PC-9 (cell line): Measurements from ENCODE around the gene CLIC5. TPM values are rescaled to one million over a fixed set of nuclear protein-coding genes. Genes with fewer than 3 reads are reported as not detected.

ENCODE experiments used
- BruUV-seq: library from RNA; stranded (reverse); fragments of 400-500 nt; replicated peaks from 2 replicates; lab custom pipeline; 2021; lab: Mats Ljungman, UMichigan
- CTCF ChIA-PET: fragments of 300-600 bp; sonication (Branson Sonifier 250); formaldehyde crosslinking; loops from one replicate; lab custom pipeline; 2022; ENCODE audit warnings: antibody characterized with exemption; lab: Charles Lee
- POLR2A ChIA-PET: fragments of 300-600 bp; sonication (Branson Sonifier 250); formaldehyde crosslinking; loops from one replicate; lab custom pipeline; 2022; ENCODE audit warnings: antibody characterized with exemption; ENCODE audit not compliant: unreplicated experiment; lab: Charles Lee
- DNase-seq, 2 experiments: peaks; one replicate each; pipeline versions ENCODE4 v3.0.0 to v3.0.0-alpha.2; 2015 to 2022; ENCODE audit warnings: mixed read lengths in 1 of 2
- H2AFZ ChIP-seq: fragments of 200-600 bp; sonication (generic); 2 replicates; pipeline ENCODE4 v1.8.1; 2017; ENCODE audit warnings: antibody characterized with exemption
- H3F3A ChIP-seq: fragments of 200-600 bp; sonication (generic); 2 replicates; pipeline ENCODE4 v1.8.1; 2017; ENCODE audit warnings: antibody characterized with exemption, mild to moderate bottlenecking, low read depth; ENCODE audit not compliant: insufficient read depth
- H3K27ac ChIP-seq: fragments of 200-600 bp; sonication (generic); 2 replicates; pipeline ENCODE4 v1.6.1; 2016; ENCODE audit warnings: mixed run types
- H3K27me3 ChIP-seq: fragments of 200-600 bp; sonication (generic); 2 replicates; pipeline ENCODE4 v1.6.1; 2016; ENCODE audit warnings: low read depth, mixed run types; ENCODE audit not compliant: insufficient read depth
- H3K36me3 ChIP-seq: fragments of 200-600 bp; sonication (generic); 2 replicates; pipeline ENCODE4 v1.6.1; 2016; ENCODE audit warnings: low read depth, mixed run types
- H3K4me1 ChIP-seq: fragments of 200-600 bp; sonication (generic); replicated peaks from 2 replicates; pipeline ENCODE4 v1.6.1; 2016; ENCODE audit warnings: mixed run types; ENCODE audit not compliant: insufficient read depth
- H3K4me2 ChIP-seq: fragments of 200-600 bp; sonication (generic); 2 replicates; pipeline ENCODE4 v1.6.1; 2017; ENCODE audit warnings: mixed run types
- H3K4me3 ChIP-seq: fragments of 200-600 bp; sonication (generic); 2 replicates; pipeline ENCODE4 v1.6.1; 2016; ENCODE audit warnings: mixed run types
- H3K79me2 ChIP-seq: fragments of 200-600 bp; sonication (generic); 2 replicates; pipeline ENCODE4 v1.6.1; 2017; ENCODE audit warnings: low read depth, mixed run types
- H3K9me2 ChIP-seq: fragments of 200-600 bp; sonication (generic); 2 replicates; pipeline ENCODE4 v1.8.1; 2017; ENCODE audit warnings: mild to moderate bottlenecking; ENCODE audit not compliant: insufficient read depth
- H3K9me3 ChIP-seq: fragments of 200-600 bp; sonication (generic); 2 replicates; pipeline ENCODE4 v1.8.1; 2016; ENCODE audit warnings: low read depth; ENCODE audit not compliant: insufficient read depth
- H4K20me1 ChIP-seq: fragments of 200-600 bp; sonication (generic); 2 replicates; pipeline ENCODE4 v1.8.1; 2017; ENCODE audit not compliant: insufficient read depth
- EZH2 ChIP-seq: fragments of 200-600 bp; sonication (generic); IDR thresholded peaks from 2 replicates; pipeline ENCODE4 v1.8.0; 2017; ENCODE audit warnings: antibody characterized with exemption, low read depth
- intact Hi-C: fragments of 100-400 bp; cut with micrococcal nuclease; formaldehyde crosslinking; loops from one replicate; pipeline ENCODE4 v1.10.0; 2022; ENCODE audit not compliant: unreplicated experiment
- total RNA-seq: library from RNA; stranded (reverse); gene quantifications from 2 replicates; pipeline ENCODE4 v1.2.3, GENCODE V29; 2021
- TF ChIP-seq, protein P1 (sequence below): fragments of 200-600 bp; sonication (generic); conservative IDR thresholded peaks from 2 replicates; pipeline ENCODE4 v1.6.1; 2017; ENCODE audit warnings: mixed run types, antibody characterized with exemption, mild to moderate bottlenecking, moderate library complexity

CLIC5 gene
- total RNA-seq, 1 experiment from 2014 or later = 2.0 TPM

DNA sequence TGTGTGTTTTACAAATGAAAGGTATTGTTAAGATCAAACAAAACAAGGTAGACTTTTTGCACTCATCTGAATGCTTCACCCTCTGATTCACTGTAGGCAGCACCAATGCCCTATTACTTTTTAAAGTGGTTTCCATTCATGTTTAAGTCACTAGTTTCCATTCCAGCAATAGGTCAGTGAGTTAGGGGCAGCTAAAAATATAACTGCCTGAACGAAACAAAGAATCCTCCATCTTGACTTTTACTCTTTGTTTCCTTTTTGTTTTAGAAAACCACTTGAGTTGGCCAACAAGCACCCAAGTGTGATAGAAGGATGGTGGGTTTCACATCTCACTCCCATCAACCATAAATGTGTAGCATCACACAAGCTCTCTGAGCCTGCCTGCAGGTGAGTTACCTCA lies 25.5 kb downstream of the CLIC5 start:
- H3K27ac ChIP-seq = no peak overlapping the region
- intact Hi-C loops = no loop called here
- no peaks in the 10 kb centered on the region for H3K9me3 ChIP-seq
- no peak for TF ChIP-seq EZH2
- TF ChIP-seq, protein P1, sequence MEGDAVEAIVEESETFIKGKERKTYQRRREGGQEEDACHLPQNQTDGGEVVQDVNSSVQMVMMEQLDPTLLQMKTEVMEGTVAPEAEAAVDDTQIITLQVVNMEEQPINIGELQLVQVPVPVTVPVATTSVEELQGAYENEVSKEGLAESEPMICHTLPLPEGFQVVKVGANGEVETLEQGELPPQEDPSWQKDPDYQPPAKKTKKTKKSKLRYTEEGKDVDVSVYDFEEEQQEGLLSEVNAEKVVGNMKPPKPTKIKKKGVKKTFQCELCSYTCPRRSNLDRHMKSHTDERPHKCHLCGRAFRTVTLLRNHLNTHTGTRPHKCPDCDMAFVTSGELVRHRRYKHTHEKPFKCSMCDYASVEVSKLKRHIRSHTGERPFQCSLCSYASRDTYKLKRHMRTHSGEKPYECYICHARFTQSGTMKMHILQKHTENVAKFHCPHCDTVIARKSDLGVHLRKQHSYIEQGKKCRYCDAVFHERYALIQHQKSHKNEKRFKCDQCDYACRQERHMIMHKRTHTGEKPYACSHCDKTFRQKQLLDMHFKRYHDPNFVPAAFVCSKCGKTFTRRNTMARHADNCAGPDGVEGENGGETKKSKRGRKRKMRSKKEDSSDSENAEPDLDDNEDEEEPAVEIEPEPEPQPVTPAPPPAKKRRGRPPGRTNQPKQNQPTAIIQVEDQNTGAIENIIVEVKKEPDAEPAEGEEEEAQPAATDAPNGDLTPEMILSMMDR = no peak
- no peaks in the 10 kb centered on the region for H3K27me3 ChIP-seq
- no peaks in the 10 kb centered on the region for H4K20me1 ChIP-seq
- no peak overlapping the region for H2AFZ ChIP-seq
- ChIA-PET POLR2A (no interaction called here), CTCF (no interaction called here)
- no peaks in the 10 kb centered on the region for H3K9me2 ChIP-seq
- H3K79me2 ChIP-seq = no peaks in the 10 kb centered on the region
- BruUV-seq = no TSS peak
- no peak for DNase-seq
- H3K36me3 ChIP-seq = no peaks in the 10 kb centered on the region
- H3K4me1 ChIP-seq = no peaks in the 10 kb centered on the region
- no peaks in the 10 kb centered on the region for H3F3A ChIP-seq
- no peak overlapping the region for H3K4me2 ChIP-seq
- H3K4me3 ChIP-seq = no peak overlapping the region

GRCh38 chr6:45988635-45989034 lies 27.0 kb downstream of the CLIC5 start:
- CTCF ChIA-PET = no interaction called here
- intact Hi-C loops = no loop called here

DNA sequence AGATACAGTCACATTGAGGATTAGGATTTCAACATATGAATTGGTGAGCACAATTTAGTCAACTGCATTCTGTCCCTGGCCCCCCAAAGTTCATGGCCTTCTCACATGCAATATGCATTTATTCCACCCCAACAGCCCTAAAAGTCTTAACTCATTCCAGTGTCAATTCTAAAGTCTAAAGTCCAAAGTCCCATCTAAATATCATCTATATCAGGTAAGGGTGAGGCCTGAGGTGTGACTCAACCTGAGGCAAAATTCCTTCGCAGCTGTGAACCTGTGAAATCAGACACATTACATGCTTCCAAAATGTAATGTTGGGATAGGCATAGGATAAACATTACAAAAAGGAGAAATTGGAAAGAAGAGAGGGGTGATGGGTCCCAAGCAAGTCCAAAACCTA lies 27.8 kb downstream of the CLIC5 start:
- TF ChIP-seq, protein P1 = no peak
- TF ChIP-seq EZH2 = no peak
- no TSS peak for BruUV-seq
- no peaks in the 10 kb centered on the region for H3K27me3 ChIP-seq
- ChIA-PET CTCF (no interaction called here), POLR2A (no interaction called here)
- no peaks in the 10 kb centered on the region for H3K79me2 ChIP-seq
- no peaks in the 10 kb centered on the region for H3K9me2 ChIP-seq
- H3K4me3 ChIP-seq = no peak overlapping the region
- no peaks in the 10 kb centered on the region for H3K9me3 ChIP-seq
- no peaks in the 10 kb centered on the region for H4K20me1 ChIP-seq
- H2AFZ ChIP-seq = no peak overlapping the region
- no peak for DNase-seq
- intact Hi-C loops = no loop called here
- no peaks in the 10 kb centered on the region for H3K36me3 ChIP-seq
- H3K4me1 ChIP-seq = no peaks in the 10 kb centered on the region
- no peak overlapping the region for H3K27ac ChIP-seq
- no peaks in the 10 kb centered on the region for H3F3A ChIP-seq
- no peak overlapping the region for H3K4me2 ChIP-seq

More at GRCh38 chr6:45988635-45989034, 27.0 kb downstream of the CLIC5 start:
- H4K20me1 ChIP-seq = no peaks in the 10 kb centered on the region
- no peaks in the 10 kb centered on the region for H3K79me2 ChIP-seq
- no peak for TF ChIP-seq EZH2
- TF ChIP-seq, protein P1 = no peak
- H3K27me3 ChIP-seq = no peaks in the 10 kb centered on the region
- DNase-seq = no peak
- no peak overlapping the region for H3K4me2 ChIP-seq
- H2AFZ ChIP-seq = no peak overlapping the region
- POLR2A ChIA-PET = no interaction called here
- H3K9me2 ChIP-seq = no peaks in the 10 kb centered on the region
- no peaks in the 10 kb centered on the region for H3F3A ChIP-seq
- H3K9me3 ChIP-seq = no peaks in the 10 kb centered on the region
- no TSS peak for BruUV-seq
- no peaks in the 10 kb centered on the region for H3K36me3 ChIP-seq
- H3K27ac ChIP-seq = no peak overlapping the region
- H3K4me1 ChIP-seq = no peaks in the 10 kb centered on the region
- H3K4me3 ChIP-seq = no peak overlapping the region
